Loucy (cell line): Measurements from ENCODE around the gene EEF1AKMT1.
"Not testable (repeated sequence)": the region's sequence is repeated elsewhere in the genome, so short reads cannot be mapped to it uniquely, and the experiment has no call there.

Experiments
- H2AFZ ChIP-seq: fragments of 200-600 bp; sonication (generic); 2 replicates; pipeline ENCODE4 v1.6.0; 2016; ENCODE audit warnings: antibody characterized with exemption, mild to moderate bottlenecking, low read length, moderate library complexity
- H3F3A ChIP-seq: fragments of 200-600 bp; 2 replicates; pipeline ENCODE4 v1.6.0; 2016; ENCODE audit warnings: antibody characterized with exemption, low read depth, mild to moderate bottlenecking
- H3K27me3 ChIP-seq: fragments of 200-600 bp; sonication (generic); 2 replicates; pipeline ENCODE4 v1.6.1; 2014; ENCODE audit warnings: low read length, mild to moderate bottlenecking; ENCODE audit not compliant: insufficient read depth, poor library complexity, severe bottlenecking
- H3K36me3 ChIP-seq: fragments of 200-600 bp; sonication (generic); 2 replicates; pipeline ENCODE4 v1.6.1; 2016; ENCODE audit warnings: low read length; ENCODE audit not compliant: insufficient read depth
- H3K4me1 ChIP-seq: fragments of 200-600 bp; sonication (generic); 2 replicates; pipeline ENCODE4 v1.5.1; 2014; ENCODE audit warnings: low read length, mild to moderate bottlenecking; ENCODE audit not compliant: insufficient read depth, poor library complexity, severe bottlenecking
- H3K4me2 ChIP-seq: fragments of 200-600 bp; sonication (generic); 2 replicates; pipeline ENCODE4 v1.6.0; 2014; ENCODE audit warnings: antibody characterized with exemption, low read length, low read depth, mild to moderate bottlenecking; ENCODE audit not compliant: poor library complexity, severe bottlenecking
- H3K4me3 ChIP-seq: fragments of 200-600 bp; sonication (generic); 2 replicates; pipeline ENCODE4 v1.5.1; 2014; ENCODE audit warnings: low read length, mild to moderate bottlenecking, mixed read lengths; ENCODE audit not compliant: poor library complexity, severe bottlenecking
- H3K79me2 ChIP-seq: fragments of 200-600 bp; sonication (generic); 2 replicates; pipeline ENCODE4 v1.6.1; 2014; ENCODE audit warnings: low read length; ENCODE audit not compliant: insufficient read depth
- H3K9ac ChIP-seq: fragments of 200-600 bp; sonication (generic); 2 replicates; pipeline ENCODE4 v1.6.0; 2014; ENCODE audit warnings: mild to moderate bottlenecking, low read depth, low read length, moderate library complexity; ENCODE audit not compliant: poor library complexity, severe bottlenecking
- H3K9me2 ChIP-seq: fragments of 200-600 bp; sonication (generic); replicated peaks from 2 replicates; pipeline ENCODE4 v1.6.1; 2016; ENCODE audit warnings: low read depth, low read length, mixed read lengths
- H3K9me3 ChIP-seq: fragments of 200-600 bp; sonication (generic); 2 replicates; pipeline ENCODE4 v1.6.1; 2014; ENCODE audit warnings: mild to moderate bottlenecking, antibody characterized with exemption, low read length, low read depth; ENCODE audit not compliant: insufficient read depth
- H4K20me1 ChIP-seq: fragments of 200-600 bp; sonication (generic); 2 replicates; pipeline ENCODE4 v1.6.0; 2014; ENCODE audit warnings: antibody characterized with exemption, low read length, mild to moderate bottlenecking; ENCODE audit not compliant: insufficient read depth, poor library complexity, severe bottlenecking
- EZH2phosphoT487 ChIP-seq: fragments of 200-600 bp; IDR thresholded peaks from 2 replicates; pipeline ENCODE4 v1.6.1; 2018; ENCODE audit warnings: antibody characterized with exemption, mild to moderate bottlenecking, moderate library complexity, borderline replicate concordance
- TF ChIP-seq, protein P1 (sequence below): fragments of 200-600 bp; sonication (generic); conservative IDR thresholded peaks from 2 replicates; pipeline ENCODE4 v1.5.1; 2014; ENCODE audit warnings: mild to moderate bottlenecking, antibody characterized with exemption, low read length

EEF1AKMT1 gene

DNA sequence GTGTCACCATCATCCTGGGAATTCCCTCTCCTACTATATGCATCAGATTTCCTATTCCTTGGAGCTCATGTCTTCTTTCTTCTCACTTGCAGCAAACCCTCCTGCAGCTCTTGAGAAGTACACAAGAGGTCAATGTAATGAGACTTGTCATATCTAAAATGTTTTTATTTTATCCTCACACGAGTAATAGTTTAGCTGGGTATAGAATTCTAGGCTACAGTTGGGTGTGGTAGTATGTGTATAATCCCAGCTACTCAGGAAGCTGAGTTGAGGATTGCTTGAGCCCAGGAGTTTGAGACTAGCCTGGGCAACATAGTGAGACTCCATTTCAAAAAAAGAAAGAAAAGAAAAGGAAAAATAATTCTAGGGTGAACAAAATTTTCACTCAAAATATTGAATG, 24.4 kb downstream of the EEF1AKMT1 start:
- H3F3A ChIP-seq, result no peaks in the 10 kb centered on the region

DNA sequence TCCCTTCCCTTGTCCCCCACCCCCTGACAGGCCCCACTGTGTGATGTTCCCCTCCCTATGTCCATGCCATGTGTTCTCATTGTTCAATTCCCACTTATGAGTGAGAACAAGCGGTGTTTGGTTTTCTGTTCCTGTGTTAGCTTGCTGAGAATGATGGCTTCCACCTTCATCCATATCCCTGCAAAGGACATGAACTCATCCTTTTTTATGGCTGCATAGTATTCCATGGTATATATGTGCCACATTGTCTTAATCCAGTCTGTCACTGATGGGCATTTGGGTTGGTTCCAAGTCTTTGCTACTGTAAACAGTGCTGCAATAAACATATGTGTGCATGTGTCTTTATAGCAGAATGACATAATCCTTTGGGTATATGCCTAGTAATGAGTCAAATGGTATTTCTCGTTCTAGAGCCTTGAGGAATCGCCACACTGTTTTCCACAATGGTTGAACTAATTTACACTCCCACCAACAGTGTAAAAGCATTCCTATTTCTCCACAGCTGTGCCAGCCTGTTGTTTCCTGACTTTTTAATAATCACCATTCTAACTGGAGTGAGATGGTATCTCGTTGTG, 29.8 kb downstream of the EEF1AKMT1 start:
- not testable (repeated sequence) for H4K20me1 ChIP-seq, H3K4me2 ChIP-seq, H2AFZ ChIP-seq, H3K27me3 ChIP-seq, H3K9me3 ChIP-seq, H3F3A ChIP-seq, H3K9me2 ChIP-seq, H3K79me2 ChIP-seq, H3K4me1 ChIP-seq, H3K4me3 ChIP-seq, H3K36me3 ChIP-seq, H3K9ac ChIP-seq

More for the DNA sequence above, 24.4 kb downstream of the EEF1AKMT1 start:
- Histone ChIP-seq H3K4me1 (no peaks in the 10 kb centered on the region), H3K79me2 (no peaks in the 10 kb centered on the region), H3K36me3 (no peaks in the 10 kb centered on the region), H4K20me1 (no peaks in the 10 kb centered on the region), H3K9me3 (peaks cover 9% of the 10 kb centered on the region), H3K9ac (no peak overlapping the region), H3K27me3 (no peaks in the 10 kb centered on the region), H2AFZ (no peak overlapping the region), H3K4me3 (no peak overlapping the region), H3K4me2 (no peak overlapping the region), H3K9me2 (no peaks in the 10 kb centered on the region)
- TF ChIP-seq, protein P1, sequence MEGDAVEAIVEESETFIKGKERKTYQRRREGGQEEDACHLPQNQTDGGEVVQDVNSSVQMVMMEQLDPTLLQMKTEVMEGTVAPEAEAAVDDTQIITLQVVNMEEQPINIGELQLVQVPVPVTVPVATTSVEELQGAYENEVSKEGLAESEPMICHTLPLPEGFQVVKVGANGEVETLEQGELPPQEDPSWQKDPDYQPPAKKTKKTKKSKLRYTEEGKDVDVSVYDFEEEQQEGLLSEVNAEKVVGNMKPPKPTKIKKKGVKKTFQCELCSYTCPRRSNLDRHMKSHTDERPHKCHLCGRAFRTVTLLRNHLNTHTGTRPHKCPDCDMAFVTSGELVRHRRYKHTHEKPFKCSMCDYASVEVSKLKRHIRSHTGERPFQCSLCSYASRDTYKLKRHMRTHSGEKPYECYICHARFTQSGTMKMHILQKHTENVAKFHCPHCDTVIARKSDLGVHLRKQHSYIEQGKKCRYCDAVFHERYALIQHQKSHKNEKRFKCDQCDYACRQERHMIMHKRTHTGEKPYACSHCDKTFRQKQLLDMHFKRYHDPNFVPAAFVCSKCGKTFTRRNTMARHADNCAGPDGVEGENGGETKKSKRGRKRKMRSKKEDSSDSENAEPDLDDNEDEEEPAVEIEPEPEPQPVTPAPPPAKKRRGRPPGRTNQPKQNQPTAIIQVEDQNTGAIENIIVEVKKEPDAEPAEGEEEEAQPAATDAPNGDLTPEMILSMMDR, result no peak
- TF ChIP-seq EZH2phosphoT487, result no peak

DNA sequence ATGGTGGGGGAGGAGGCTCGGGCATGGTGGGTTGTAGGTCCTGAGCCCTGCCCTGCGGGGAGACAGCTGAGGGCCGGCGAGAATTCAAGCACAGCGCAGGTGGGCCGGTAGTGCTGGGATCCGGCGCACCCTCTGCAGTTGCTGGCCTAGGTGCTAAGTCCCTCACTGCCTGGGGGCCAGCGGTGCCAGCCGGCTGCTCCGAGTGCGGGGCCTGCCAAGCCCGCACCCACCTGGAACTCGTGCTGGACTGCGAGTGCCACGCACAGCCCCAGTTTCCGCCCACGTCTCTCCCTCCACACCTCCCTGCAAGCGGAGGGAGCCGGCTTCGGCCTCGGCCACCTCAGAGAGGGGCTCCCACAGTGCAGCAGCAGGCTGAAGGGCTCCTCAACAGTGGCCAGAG, 33.7 kb downstream of the EEF1AKMT1 start:
- no peaks in the 10 kb centered on the region for H3K36me3 ChIP-seq
- no peaks in the 10 kb centered on the region for H3K79me2 ChIP-seq
- H3F3A ChIP-seq, result no peaks in the 10 kb centered on the region
- H3K4me2 ChIP-seq, result no peak overlapping the region
- H3K9ac ChIP-seq, result no peak overlapping the region
- H3K4me3 ChIP-seq, result no peak overlapping the region
- H3K9me2 ChIP-seq, result no peaks in the 10 kb centered on the region
- no peaks in the 10 kb centered on the region for H3K9me3 ChIP-seq
- H2AFZ ChIP-seq, result no peak overlapping the region
- no peak for TF ChIP-seq EZH2phosphoT487
- TF ChIP-seq, protein P1, result no peak
- H3K27me3 ChIP-seq, result no peaks in the 10 kb centered on the region
- H3K4me1 ChIP-seq, result no peaks in the 10 kb centered on the region
- H4K20me1 ChIP-seq, result no peaks in the 10 kb centered on the region

DNA sequence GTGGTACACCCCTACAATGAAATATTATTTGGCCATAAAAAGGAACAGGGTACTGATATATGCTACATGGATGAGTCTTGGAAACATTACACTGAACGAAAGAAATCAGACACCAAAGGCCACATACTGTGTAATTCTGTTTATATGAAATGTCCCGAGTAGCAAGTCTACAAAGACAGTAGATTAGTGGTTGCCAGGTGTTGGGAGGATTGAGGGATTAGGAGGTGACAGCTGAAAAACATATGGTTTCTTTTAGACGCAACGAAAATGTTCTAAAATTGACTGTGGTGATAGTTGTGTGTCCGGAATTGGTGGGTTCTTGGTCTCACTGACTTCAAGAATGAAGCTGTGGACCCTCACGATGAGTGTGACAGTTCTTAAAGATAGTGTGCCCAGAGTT, 35.1 kb downstream of the EEF1AKMT1 start:
- H3K9ac ChIP-seq, result no peak overlapping the region
- H3K4me1 ChIP-seq, result no peaks in the 10 kb centered on the region
- H3K4me3 ChIP-seq, result no peak overlapping the region
- H3K4me2 ChIP-seq, result no peak overlapping the region
- no peak overlapping the region for H2AFZ ChIP-seq
- H3K36me3 ChIP-seq, result no peaks in the 10 kb centered on the region
- TF ChIP-seq, protein P1, result no peak
- no peak for TF ChIP-seq EZH2phosphoT487
- no peaks in the 10 kb centered on the region for H3F3A ChIP-seq
- H3K9me3 ChIP-seq, result no peaks in the 10 kb centered on the region
- H3K79me2 ChIP-seq, result no peaks in the 10 kb centered on the region
- no peaks in the 10 kb centered on the region for H3K9me2 ChIP-seq
- H3K27me3 ChIP-seq, result no peaks in the 10 kb centered on the region
- no peaks in the 10 kb centered on the region for H4K20me1 ChIP-seq
